Measurements from ENCODE around the gene AMOTL1.

Gene AMOTL1

GRCh38 chr11:94858012-94858705 is 90.0 kb downstream of the AMOTL1 start:
- DNase-seq (ENCODE audit: low read depth), result no peak
- H3K4me3 ChIP-seq (ENCODE audit: low read depth, low read length), result no peak overlapping the region
- TF ChIP-seq, protein P1, sequence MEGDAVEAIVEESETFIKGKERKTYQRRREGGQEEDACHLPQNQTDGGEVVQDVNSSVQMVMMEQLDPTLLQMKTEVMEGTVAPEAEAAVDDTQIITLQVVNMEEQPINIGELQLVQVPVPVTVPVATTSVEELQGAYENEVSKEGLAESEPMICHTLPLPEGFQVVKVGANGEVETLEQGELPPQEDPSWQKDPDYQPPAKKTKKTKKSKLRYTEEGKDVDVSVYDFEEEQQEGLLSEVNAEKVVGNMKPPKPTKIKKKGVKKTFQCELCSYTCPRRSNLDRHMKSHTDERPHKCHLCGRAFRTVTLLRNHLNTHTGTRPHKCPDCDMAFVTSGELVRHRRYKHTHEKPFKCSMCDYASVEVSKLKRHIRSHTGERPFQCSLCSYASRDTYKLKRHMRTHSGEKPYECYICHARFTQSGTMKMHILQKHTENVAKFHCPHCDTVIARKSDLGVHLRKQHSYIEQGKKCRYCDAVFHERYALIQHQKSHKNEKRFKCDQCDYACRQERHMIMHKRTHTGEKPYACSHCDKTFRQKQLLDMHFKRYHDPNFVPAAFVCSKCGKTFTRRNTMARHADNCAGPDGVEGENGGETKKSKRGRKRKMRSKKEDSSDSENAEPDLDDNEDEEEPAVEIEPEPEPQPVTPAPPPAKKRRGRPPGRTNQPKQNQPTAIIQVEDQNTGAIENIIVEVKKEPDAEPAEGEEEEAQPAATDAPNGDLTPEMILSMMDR (conservative IDR thresholded peaks at IDR 0.05; ENCODE audit: low read depth, low read length), result no peak

- DNase-seq (ENCODE audit: low read depth), result no peak
- TF ChIP-seq, protein P1 (conservative IDR thresholded peaks at IDR 0.05; ENCODE audit: low read depth, low read length), result no peak
Observed at GRCh38 chr11:94860333-94860732, 92.2 kb downstream of the AMOTL1 start.

GRCh38 chr11:94861306-94861845 is 93.2 kb downstream of the AMOTL1 start:
- TF ChIP-seq, protein P1 (conservative IDR thresholded peaks at IDR 0.05; ENCODE audit: low read depth, low read length), result no peak
- no peak for DNase-seq (ENCODE audit: low read depth)
- H3K4me3 ChIP-seq (ENCODE audit: low read depth, low read length), result no peak overlapping the region

More at GRCh38 chr11:94860333-94860732, 92.2 kb downstream of the AMOTL1 start:
- no peak overlapping the region for H3K4me3 ChIP-seq (ENCODE audit: low read depth, low read length)

DNA sequence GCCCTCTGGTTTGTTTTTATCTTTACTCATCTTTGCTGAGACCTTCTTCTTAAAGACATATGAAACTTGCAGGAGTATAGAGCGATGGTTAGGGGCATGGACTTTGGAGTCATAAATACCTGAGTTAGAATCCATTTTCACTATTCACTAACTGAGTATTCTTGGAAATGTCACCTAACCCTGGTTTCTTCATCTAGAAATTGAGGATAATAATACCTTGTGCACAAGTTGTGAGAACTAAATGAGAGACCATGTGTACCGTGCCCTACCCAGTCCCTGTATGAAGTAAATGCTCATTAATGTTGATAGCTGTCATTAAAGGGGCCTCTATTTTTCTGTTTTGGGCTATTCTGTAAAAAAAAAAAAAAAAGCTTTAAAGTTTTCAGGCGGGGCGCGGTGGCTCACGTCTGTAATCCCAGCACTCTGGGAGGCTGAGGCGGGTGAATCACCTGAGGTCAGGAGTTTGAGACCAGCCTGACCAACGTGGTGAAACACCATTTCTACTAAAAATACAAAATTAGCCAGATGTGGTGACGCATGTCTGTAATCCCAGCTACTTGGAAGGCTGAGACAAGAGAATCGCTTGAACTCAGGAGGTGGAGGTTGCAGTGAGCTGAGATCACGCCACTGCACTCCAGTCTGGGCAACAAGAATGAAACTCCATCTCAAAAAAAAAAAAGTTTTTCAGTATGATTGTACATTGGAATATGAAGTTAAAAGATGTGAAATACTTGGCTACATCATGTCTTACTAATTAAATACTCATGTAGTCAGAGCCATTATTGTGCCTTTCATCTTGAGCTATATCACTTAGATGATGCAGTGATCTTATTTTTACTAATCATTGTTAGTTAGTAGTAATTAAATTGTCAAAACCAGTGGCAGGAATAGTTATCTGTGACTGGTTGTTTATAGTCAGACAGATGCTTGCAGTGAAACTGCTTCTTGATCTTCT is 95.0 kb downstream of the AMOTL1 start:
- DNase-seq (ENCODE audit: low read depth), result peak; percentile 64
- H3K4me3 ChIP-seq (ENCODE audit: low read depth, low read length), result no peak overlapping the region
- TF ChIP-seq, protein P1 (conservative IDR thresholded peaks at IDR 0.05; ENCODE audit: low read depth, low read length), result no peak

DNA sequence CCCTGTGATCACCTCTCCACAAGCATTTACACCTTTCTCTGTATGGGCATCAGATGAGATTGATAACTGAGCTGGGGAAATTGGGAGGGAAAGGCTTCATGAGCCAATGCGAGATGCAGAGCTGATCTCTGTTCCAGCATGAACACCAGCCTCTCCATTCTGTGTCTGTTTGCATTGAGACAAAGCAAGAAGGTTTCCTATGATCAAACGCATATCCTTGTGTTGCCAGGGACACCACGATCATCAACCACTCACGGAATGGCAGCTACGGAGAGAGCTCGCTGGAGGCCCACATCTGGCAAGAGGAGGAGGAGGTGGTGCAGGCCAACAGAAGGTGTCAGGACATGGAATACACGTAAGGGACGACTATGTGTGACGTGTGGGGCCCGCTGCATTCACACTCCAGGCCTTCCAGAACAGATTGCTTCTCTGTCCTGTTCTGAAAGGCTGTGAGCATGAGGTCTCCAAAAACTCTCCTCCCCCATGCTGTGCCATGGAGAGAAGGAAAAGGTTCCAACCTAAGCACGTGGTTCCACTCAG is 96.4 kb downstream of the AMOTL1 start:
- TF ChIP-seq, protein P1 (conservative IDR thresholded peaks at IDR 0.05; ENCODE audit: low read depth, low read length), result no peak
- no peak for DNase-seq (ENCODE audit: low read depth)
- H3K4me3 ChIP-seq (ENCODE audit: low read depth, low read length), result no peak overlapping the region

DNA sequence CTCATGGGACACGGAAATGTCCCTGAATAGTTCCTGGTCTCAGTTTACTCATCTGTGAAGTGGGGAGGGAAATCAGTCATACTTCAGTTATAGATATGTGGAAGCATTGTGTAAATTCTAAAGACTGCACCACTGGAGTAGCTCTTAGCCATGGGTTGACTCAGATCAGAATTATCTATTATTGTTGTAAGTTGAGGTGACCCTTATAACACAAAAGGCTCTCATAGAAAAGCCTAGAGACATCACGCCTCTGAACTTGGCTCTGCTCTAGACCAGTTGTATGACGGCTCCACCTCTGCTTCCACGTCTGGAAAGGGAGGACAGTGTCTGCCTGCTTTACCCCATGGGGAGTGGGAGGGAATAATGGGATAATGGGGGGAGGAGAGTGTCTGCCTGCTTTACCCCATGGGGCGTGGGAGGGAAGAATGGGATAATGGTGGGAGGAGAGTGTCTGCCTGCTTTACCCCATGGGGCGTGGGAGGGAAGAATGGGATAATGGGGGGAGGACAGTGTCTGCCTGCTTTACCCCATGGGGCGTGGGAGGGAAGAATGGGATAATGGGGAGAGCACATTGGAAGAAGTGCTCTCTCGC is 98.2 kb downstream of the AMOTL1 start:
- no peak for DNase-seq (ENCODE audit: low read depth)
- H3K4me3 ChIP-seq (ENCODE audit: low read depth, low read length), result no peak overlapping the region
- TF ChIP-seq, protein P1 (conservative IDR thresholded peaks at IDR 0.05; ENCODE audit: low read depth, low read length), result no peak
